Measurements from ENCODE around the gene PHF23. TPM values are rescaled to one million over a fixed set of nuclear protein-coding genes. Genes with fewer than 3 reads are reported as not detected.

Gene PHF23
- total and polyA plus RNA-seq, 9 of the 15 experiments (the other 6 are each of a cell fraction or from before 2014, with no cell fraction given), result 7.4 to 87.5 (median 33.7) TPM

GRCh38 chr17:7238420-7239090 is 702 bp downstream of the PHF23 start:
- DNase-seq (ENCODE audit: extremely low read depth in 1 of 4, low spot score in 3 of 4) (peak; percentile 38 to 67 (median 50)), ATAC-seq (no peak), FAIRE-seq (no peak)
- H3K4me3 ChIP-seq, result peak overlapping the region; percentile 79
- H3K9me1 ChIP-seq (ENCODE audit: control insufficient read depth, insufficient read depth, low read length), result no peaks in the 10 kb centered on the region
- 0 out of 2 replicates have a peak overlapping the region, but pooled peaks have one; percentile 24 for H2AFZ ChIP-seq (ENCODE audit: low read depth, low read length)
- no peaks in the 10 kb centered on the region for H3K9me3 ChIP-seq (replicated peaks; ENCODE audit: control insufficient read depth, insufficient read depth, low read depth, low read length)
- H3K9ac ChIP-seq (ENCODE audit: insufficient read depth in 1 of 2, low read depth in 2 of 2, low read length in 2 of 2), result peak overlapping the region; percentile 98 to 99
- peaks cover 53% of the 10 kb centered on the region; the same call in 2 of the 3 replicates for H3K36me3 ChIP-seq (ENCODE audit: control insufficient read depth, insufficient read depth, low read length)
- ChIA-PET POLR2A (interaction anchor here (1.1 to 6.6 kb wide), 3 partner anchors 10 to 58 kb away, joined by 3 to 73 read pairs (median 5); partner anchors contain the start of genes ACADVL and DLG4), CTCF (ENCODE audit: low intra/inter-chr PET ratio) (no interaction called here)
- H3K79me2 ChIP-seq (ENCODE audit: control insufficient read depth, insufficient read depth, low read length), result peaks cover 79% of the 10 kb centered on the region
- 0% methylated on average over 14 of the region's 39 CpGs for WGBS (ENCODE audit: insufficient coverage, low coverage, missing lambda C conversion rate)
- H4K20me1 ChIP-seq (replicated peaks; ENCODE audit: control insufficient read depth, insufficient read depth, low read length), result peaks cover 5% of the 10 kb centered on the region; the same call in 1 of the 2 replicates
- H3K27ac ChIP-seq (ENCODE audit: extremely low read depth, low read depth, low read length), result peak overlapping the region; percentile 96
- no peaks in the 10 kb centered on the region for H3K27me3 ChIP-seq (ENCODE audit: control insufficient read depth in 2 of 2, insufficient read depth in 2 of 2, low read length in 2 of 2)
- no TSS peak for BruUV-seq (replicated peaks)
- peaks cover 38 to 42% of the 10 kb centered on the region in 2 experiments; a peak in 4 of 5 replicates for H3K4me1 ChIP-seq (replicated peaks in 1 of 2; ENCODE audit: control insufficient read depth in 2 of 2, insufficient read depth in 2 of 2, low read length in 2 of 2)
- in situ Hi-C loops (cut with MboI), result no loop called here
- H3K4me2 ChIP-seq (ENCODE audit: insufficient read depth, low read length), result peak overlapping the region; percentile 81
- intact Hi-C loops (cut with micrococcal nuclease), result loop anchor here (2.0 to 5.0 kb wide), 2 partner anchors 14 to 44 kb away; partner anchors contain the start of genes ELP5 and SLC2A4
- TF ChIP-seq NKRF (IDR thresholded peaks at IDR 0.05; ENCODE audit: borderline replicate concordance) (no peak), SP1 (CRISPR knock-in tag; IDR thresholded peaks at IDR 0.05) (no peak), ZNF445 (CRISPR knock-in tag; IDR thresholded peaks at IDR 0.05; ENCODE audit: low read depth) (no peak), ZNF24 (IDR thresholded peaks at IDR 0.05) (no peak), PYGO2 (tag; IDR thresholded peaks at IDR 0.05) (no peak), COPS2 (conservative IDR thresholded peaks at IDR 0.05) (no peak), SMARCB1 (IDR thresholded peaks at IDR 0.05; ENCODE audit: insufficient read length, low read depth) (no peak), TAF1 (IDR thresholded peaks at IDR 0.05; ENCODE audit: control insufficient read depth, extremely low read depth, insufficient read depth, low read length, severe bottlenecking) (peak; percentile 31), TCFL5 (CRISPR knock-in tag; conservative IDR thresholded peaks at IDR 0.05) (no peak), FOXP1 (CRISPR knock-in tag; IDR thresholded peaks at IDR 0.05) (no peak), MLLT1 (IDR thresholded peaks at IDR 0.05) (peak in 1 of 2 experiments; percentile 59; a peak in 1 of 4 replicates), HNRNPK (IDR thresholded peaks at IDR 0.05; ENCODE audit: low read depth, low read length, poor library complexity, severe bottlenecking) (no peak), NFIC (IDR thresholded peaks at IDR 0.05) (no peak), ZNF740 (CRISPR knock-in tag; IDR thresholded peaks at IDR 0.05) (peak; percentile 10; the same call in 1 of the 2 replicates), ZNF740 (tag; IDR thresholded peaks at IDR 0.05) (peak in 1 of 2 experiments; percentile 28; a peak in 2 of 4 replicates), ELF4 (CRISPR knock-in tag; IDR thresholded peaks at IDR 0.05) (0 out of 2 replicates have a peak, but pooled peaks have one; percentile 53), ZNF140 (CRISPR knock-in tag; IDR thresholded peaks at IDR 0.05) (no peak), FOXM1 (IDR thresholded peaks at IDR 0.05; ENCODE audit: low read depth) (no peak), FOXM1 (CRISPR knock-in tag; IDR thresholded peaks at IDR 0.05; ENCODE audit: low read depth) (0 out of 2 replicates have a peak, but pooled peaks have one; percentile 2)

Measured in K562 (cell line).